GM23338 (cell line): ENCODE data around the gene ARMH4. TPM values are rescaled to one million over a fixed set of nuclear protein-coding genes. Genes with fewer than 3 reads are reported as not detected.

ENCODE experiments used
- ATAC-seq: fragments of 200-7000 bp; cut with Tn5 transposase; 3 replicates; pipeline ENCODE4 v1.9.1; 2020
- DNase-seq: peaks from one replicate; pipeline ENCODE4 v3.0.0-alpha.2; 2015; ENCODE audit warnings: low spot score
- H2AFZ ChIP-seq: fragments of 200-600 bp; sonication (generic); 2 replicates; pipeline ENCODE4 v1.8.0; 2016; ENCODE audit warnings: antibody characterized with exemption, mild to moderate bottlenecking, moderate library complexity
- H3F3A ChIP-seq: fragments of 200-600 bp; sonication (generic); replicated peaks from 2 replicates; pipeline ENCODE4 v1.8.0; 2017; ENCODE audit warnings: antibody characterized with exemption, mixed run types, low read depth
- H3K27ac ChIP-seq: fragments of 200-600 bp; sonication (generic); 2 replicates; pipeline ENCODE4 v1.6.1; 2016; ENCODE audit warnings: low read depth
- H3K27me3 ChIP-seq: fragments of 200-600 bp; sonication (generic); 2 replicates; pipeline ENCODE4 v1.8.0; 2016; ENCODE audit warnings: mild to moderate bottlenecking, mixed run types, moderate library complexity; ENCODE audit not compliant: insufficient read depth
- H3K36me3 ChIP-seq: fragments of 200-600 bp; sonication (generic); 2 replicates; pipeline ENCODE4 v1.8.0; 2016; ENCODE audit warnings: mild to moderate bottlenecking; ENCODE audit not compliant: insufficient read depth
- H3K4me1 ChIP-seq: fragments of 200-600 bp; sonication (generic); 2 replicates; pipeline ENCODE4 v1.8.0; 2016; ENCODE audit warnings: mild to moderate bottlenecking, moderate library complexity; ENCODE audit not compliant: insufficient read depth
- H3K4me2 ChIP-seq: fragments of 200-600 bp; sonication (generic); 2 replicates; pipeline ENCODE4 v1.7.1; 2017; ENCODE audit warnings: mixed run types
- H3K4me3 ChIP-seq: fragments of 200-600 bp; sonication (generic); 2 replicates; pipeline ENCODE4 v1.6.1; 2016; ENCODE audit warnings: mixed run types
- H3K79me2 ChIP-seq: fragments of 200-600 bp; sonication (generic); replicated peaks from 2 replicates; pipeline ENCODE4 v1.8.0; 2017; ENCODE audit warnings: mild to moderate bottlenecking; ENCODE audit not compliant: insufficient read depth
- H3K9me2 ChIP-seq: fragments of 200-600 bp; sonication (generic); 2 replicates; pipeline ENCODE4 v1.8.0; 2017; ENCODE audit not compliant: insufficient read depth
- H4K20me1 ChIP-seq: fragments of 200-600 bp; sonication (generic); replicated peaks from 2 replicates; pipeline ENCODE4 v1.8.0; 2017; ENCODE audit warnings: mild to moderate bottlenecking; ENCODE audit not compliant: insufficient read depth
- H3K27ac Mint-ChIP-seq: 2 replicates; pipeline ENCODE4 v1.8.0; 2020; ENCODE audit warnings: inconsistent platforms, mild to moderate bottlenecking, moderate library complexity, mixed read lengths
- H3K27me3 Mint-ChIP-seq: 3 replicates; pipeline ENCODE4 v1.8.0; 2022; ENCODE audit warnings: low read depth, mild to moderate bottlenecking, moderate library complexity, mixed read lengths, inconsistent platforms; ENCODE audit not compliant: insufficient read depth, poor library complexity
- H3K36me3 Mint-ChIP-seq: 3 replicates; pipeline ENCODE4 v1.8.0; 2021; ENCODE audit warnings: low read depth, mild to moderate bottlenecking, inconsistent platforms, moderate library complexity, mixed read lengths
- H3K4me1 Mint-ChIP-seq: 3 replicates; pipeline ENCODE4 v1.8.0; 2020; ENCODE audit warnings: mild to moderate bottlenecking, inconsistent platforms, mixed read lengths
- H3K4me3 Mint-ChIP-seq: 3 replicates; pipeline ENCODE4 v1.8.0; 2021; ENCODE audit warnings: moderate library complexity, mild to moderate bottlenecking, inconsistent platforms, mixed read lengths
- H3K9me3 Mint-ChIP-seq: 3 replicates; pipeline ENCODE4 v1.8.0; 2020; ENCODE audit warnings: moderate library complexity, mild to moderate bottlenecking, inconsistent platforms, mixed read lengths
- CREB1 ChIP-seq: fragments of 250-450 bp; sonication (Bioruptor Pico); IDR thresholded peaks from 2 replicates; pipeline ENCODE4 v1.5.0; 2020; ENCODE audit warnings: low read depth, mild to moderate bottlenecking, moderate library complexity
- CTCF ChIP-seq, 2 experiments: fragments of 200-600 bp in 1 of 2; sonication (generic) in 1 of 2; conservative IDR thresholded peaks; 2 replicates each; pipeline versions ENCODE4 v1.5.1 to v1.6.1; 2016 to 2017; ENCODE audit warnings: antibody characterized with exemption in 2 of 2, low read depth in 2 of 2, mild to moderate bottlenecking in 2 of 2, moderate library complexity in 1 of 2
- ETS1 ChIP-seq: IDR thresholded peaks from 2 replicates; pipeline ENCODE4 v1.6.1; 2016; ENCODE audit warnings: antibody characterized with exemption
- JUNB ChIP-seq: IDR thresholded peaks from one replicate; pipeline ENCODE4 v1.6.1; 2016; ENCODE audit warnings: antibody characterized with exemption; ENCODE audit not compliant: unreplicated experiment
- POLR2AphosphoS5 ChIP-seq: IDR thresholded peaks from 2 replicates; pipeline ENCODE4 v1.6.1; 2016; ENCODE audit warnings: antibody characterized with exemption, low read depth
- REST ChIP-seq: IDR thresholded peaks from one replicate; pipeline ENCODE4 v1.6.1; 2018; ENCODE audit warnings: antibody characterized with exemption; ENCODE audit not compliant: unreplicated experiment
- STAT1 ChIP-seq: IDR thresholded peaks from one replicate; pipeline ENCODE4 v1.6.1; 2016; ENCODE audit warnings: antibody characterized with exemption; ENCODE audit not compliant: unreplicated experiment
- ZNF114 ChIP-seq: fragments of 250-450 bp; sonication (Bioruptor Pico); IDR thresholded peaks from 2 replicates; pipeline ENCODE4 v1.5.0; 2020; ENCODE audit warnings: mild to moderate bottlenecking, moderate library complexity
- ZNF331 ChIP-seq: fragments of 250-450 bp; sonication (Bioruptor Pico); IDR thresholded peaks from 2 replicates; pipeline ENCODE4 v1.5.0; 2020; ENCODE audit warnings: low read depth, mild to moderate bottlenecking, moderate library complexity
- ZNF462 ChIP-seq: fragments of 250-450 bp; sonication (Bioruptor Pico); IDR thresholded peaks from 2 replicates; pipeline ENCODE4 v1.5.0; 2020; ENCODE audit warnings: mild to moderate bottlenecking, moderate library complexity
- polyA plus RNA-seq: library from polyadenylated mRNA; unstranded; fragments of >200 nt; fragmentation: Nextera tagmentation; extraction: Ambion mirVana; gene quantifications from 2 replicates; pipeline ENCODE4 v1.2.1, GENCODE V29; 2016
- total RNA-seq: library from RNA; depleted of rRNA; stranded (reverse); fragments of >200 nt; shearing (Covaris generic); gene quantifications from 2 replicates; pipeline ENCODE4 v1.2.3, GENCODE V29; 2014

Gene ARMH4
- total and polyA plus RNA-seq, 2 experiments from 2014 or later = 15.5 to 20.2 TPM

- Histone ChIP-seq H3K9me2 (no peaks in the 10 kb centered on the region), H3K79me2 (no peaks in the 10 kb centered on the region), H3K36me3 (no peaks in the 10 kb centered on the region), H2AFZ (no peak overlapping the region), H3K4me3 (no peak overlapping the region), H3K4me1 (no peaks in the 10 kb centered on the region), H3K4me2 (no peak overlapping the region), H3K27ac (no peak overlapping the region), H3F3A (no peaks in the 10 kb centered on the region), H3K27me3 (no peaks in the 10 kb centered on the region), H4K20me1 (no peaks in the 10 kb centered on the region)
- H3K36me3 Mint-ChIP-seq = peaks cover 22% of the 10 kb centered on the region
- no peak overlapping the region for H3K27ac Mint-ChIP-seq
- ATAC-seq (no peak), DNase-seq (peak; percentile 30)
- peak in 1 of 2 experiments; percentile 53; a peak in 3 of 4 replicates for TF ChIP-seq CTCF (conservative IDR thresholded peaks at IDR 0.05; ENCODE audit: low read depth in 2 of 2)
- TF ChIP-seq ZNF462 (CRISPR knock-in tag) = no peak
- H3K4me1 Mint-ChIP-seq = peaks cover 5% of the 10 kb centered on the region; the same call in 2 of the 3 replicates
- no peak overlapping the region for H3K4me3 Mint-ChIP-seq
- H3K27me3 Mint-ChIP-seq = no peaks in the 10 kb centered on the region
- peaks cover 21% of the 10 kb centered on the region for H3K9me3 Mint-ChIP-seq
Measured at GRCh38 chr14:58129208-58129607, 22.8 kb downstream of the ARMH4 start.

- Mint-ChIP-seq H3K27ac (no peak overlapping the region), H3K9me3 (peaks cover 21% of the 10 kb centered on the region), H3K4me3 (no peak overlapping the region), H3K36me3 (peaks cover 22% of the 10 kb centered on the region), H3K4me1 (peaks cover 5% of the 10 kb centered on the region; the same call in 2 of the 3 replicates), H3K27me3 (no peaks in the 10 kb centered on the region)
- no peaks in the 10 kb centered on the region for H3K36me3 ChIP-seq
- H2AFZ ChIP-seq = no peak overlapping the region
- H3K9me2 ChIP-seq = no peaks in the 10 kb centered on the region
- no peak overlapping the region for H3K27ac ChIP-seq
- no peaks in the 10 kb centered on the region for H3K27me3 ChIP-seq
- no peak for ATAC-seq
- no peaks in the 10 kb centered on the region for H3K79me2 ChIP-seq
- H3K4me3 ChIP-seq = no peak overlapping the region
- DNase-seq = no peak
- no peaks in the 10 kb centered on the region for H4K20me1 ChIP-seq
- no peaks in the 10 kb centered on the region for H3K4me1 ChIP-seq
- H3F3A ChIP-seq = no peaks in the 10 kb centered on the region
- H3K4me2 ChIP-seq = no peak overlapping the region
- no peak for TF ChIP-seq CREB1 (CRISPR knock-in tag)
- no peak for TF ChIP-seq ZNF331
- no peak for TF ChIP-seq STAT1
- no peak for TF ChIP-seq REST
- no peak for TF ChIP-seq JUNB
- TF ChIP-seq ETS1 = no peak
- TF ChIP-seq POLR2AphosphoS5 = no peak
- no peak for TF ChIP-seq ZNF114 (CRISPR knock-in tag)
Measured at GRCh38 chr14:58128416-58128815, 23.6 kb downstream of the ARMH4 start.
